HepG2 (cell line): ENCODE measurements around the gene PDK2. TPM values are rescaled to one million over a fixed set of nuclear protein-coding genes. Genes with fewer than 3 reads are reported as not detected.
A peak's percentile ranks its signal among the peaks of the same experiment; 100 is the strongest.

ENCODE experiments used
- AGO2 ChIP-seq: fragments of 200-400 bp; formaldehyde crosslinking; optimal IDR thresholded peaks from 2 replicates; pipeline ENCODE3; 2017; ENCODE audit warnings: mild to moderate bottlenecking, low read depth, low read length, moderate library complexity
- CCAR2 ChIP-seq: fragments of 200-400 bp; formaldehyde crosslinking; optimal IDR thresholded peaks from 2 replicates; pipeline ENCODE3; 2018; ENCODE audit warnings: low read depth, mild to moderate bottlenecking, low read length, moderate library complexity
- CENPX ChIP-seq: sonication (generic); formaldehyde crosslinking; IDR thresholded peaks from 2 replicates; pipeline ENCODE4 v1.9.0; 2021; ENCODE audit warnings: mild to moderate bottlenecking, missing genetic modification reagents, moderate library complexity
- ETS1 ChIP-seq: sonication (generic); formaldehyde crosslinking; IDR thresholded peaks from 2 replicates; pipeline ENCODE4 v1.4.0; 2020; ENCODE audit warnings: missing genetic modification reagents
- FLYWCH1 ChIP-seq: sonication (generic); formaldehyde crosslinking; IDR thresholded peaks from 2 replicates; pipeline ENCODE4 v1.8.1; 2023; ENCODE audit warnings: mild to moderate bottlenecking, missing genetic modification reagents
- FOXO4 ChIP-seq: sonication (generic); formaldehyde crosslinking; conservative IDR thresholded peaks from 2 replicates; pipeline ENCODE4 v1.8.1; 2023; ENCODE audit warnings: missing genetic modification reagents
- HNF4G ChIP-seq, 2 experiments: sonication (generic) in 1 of 2; formaldehyde crosslinking in 1 of 2; IDR thresholded peaks; 2 replicates each; pipeline versions ENCODE4 v1.4.0 to v1.6.1; 2011 to 2020; ENCODE audit warnings: borderline replicate concordance in 2 of 2, low read depth in 2 of 2, mild to moderate bottlenecking in 2 of 2, low read length in 1 of 2, missing genetic modification reagents in 1 of 2, moderate library complexity in 1 of 2
- HOXA5 ChIP-seq: sonication (generic); formaldehyde crosslinking; IDR thresholded peaks from 2 replicates; pipeline ENCODE4 v1.4.0; 2020; ENCODE audit warnings: missing genetic modification reagents
- JUNB ChIP-seq: sonication (generic); formaldehyde crosslinking; IDR thresholded peaks from 2 replicates; pipeline ENCODE4 v1.8.0; 2022; ENCODE audit warnings: missing genetic modification reagents, mild to moderate bottlenecking, borderline replicate concordance
- KDM1A ChIP-seq: IDR thresholded peaks from 2 replicates; pipeline ENCODE4 v1.6.1; 2016; ENCODE audit warnings: missing compliant biosample characterization
- KDM5A ChIP-seq: fragments of 200-600 bp; sonication (generic); IDR thresholded peaks from 2 replicates; pipeline ENCODE4 v1.7.0; 2018; ENCODE audit warnings: antibody characterized with exemption, mild to moderate bottlenecking, low read length, borderline replicate concordance
- MIER2 ChIP-seq: IDR thresholded peaks from 2 replicates; pipeline ENCODE4 v1.6.1; 2016; ENCODE audit warnings: missing biosample characterization, missing genetic modification reagents
- PLRG1 ChIP-seq: fragments of 450-650 bp; conservative IDR thresholded peaks from 2 replicates; pipeline ENCODE4 v1.6.1; 2016
- REPIN1 ChIP-seq: sonication (generic); formaldehyde crosslinking; IDR thresholded peaks from 2 replicates; pipeline ENCODE4 v1.8.0; 2022; ENCODE audit warnings: missing genetic modification reagents, low read depth, mild to moderate bottlenecking, borderline replicate concordance
- RNF2 ChIP-seq: fragments of 450-650 bp; conservative IDR thresholded peaks from 2 replicates; pipeline ENCODE4 v1.6.1; 2016; ENCODE audit warnings: low read depth
- TCF7 ChIP-seq: sonication (generic); IDR thresholded peaks from 2 replicates; pipeline ENCODE4 v1.6.1; 2016; ENCODE audit warnings: antibody characterized with exemption, low read depth
- ZNF329 ChIP-seq: sonication (generic); formaldehyde crosslinking; IDR thresholded peaks from 2 replicates; pipeline ENCODE4 v1.9.0; 2021; ENCODE audit warnings: low read depth, mild to moderate bottlenecking, missing genetic modification reagents
- ZNF382 ChIP-seq: sonication (generic); formaldehyde crosslinking; IDR thresholded peaks from 2 replicates; pipeline ENCODE4 v1.5.0; 2020; ENCODE audit warnings: missing genetic modification reagents, mild to moderate bottlenecking, borderline replicate concordance
- ZNF484 ChIP-seq: sonication (generic); formaldehyde crosslinking; IDR thresholded peaks from 2 replicates; pipeline ENCODE4 v1.5.1; 2020; ENCODE audit warnings: mild to moderate bottlenecking, low read depth, missing genetic modification reagents, borderline replicate concordance
- ZNF556 ChIP-seq: sonication (generic); formaldehyde crosslinking; IDR thresholded peaks from 2 replicates; pipeline ENCODE4 v1.4.0; 2020; ENCODE audit warnings: mild to moderate bottlenecking, missing genetic modification reagents, borderline replicate concordance
- ZNF670 ChIP-seq: sonication (generic); formaldehyde crosslinking; IDR thresholded peaks from 2 replicates; pipeline ENCODE4 v1.8.0; 2022; ENCODE audit warnings: mild to moderate bottlenecking, missing genetic modification reagents, borderline replicate concordance
- ZNF780A ChIP-seq: sonication (generic); formaldehyde crosslinking; IDR thresholded peaks from 2 replicates; pipeline ENCODE4 v1.8.0; 2022; ENCODE audit warnings: mild to moderate bottlenecking, missing genetic modification reagents, moderate library complexity
- polyA plus RNA-seq, 8 experiments: library from polyadenylated mRNA; depleted of rRNA in 3 of 8; stranded (reverse) in 7 of 8; unstranded in 1 of 8; fragments of >200 nt; fragmentation: Illumina TruSeq in 4 of 8; extraction: Trizol in 4 of 8; gene quantifications; 2 replicates each; pipeline versions ENCODE4 v1.2.1 to v1.2.3, GENCODE V29; 2011 to 2016; ENCODE audit warnings: low read depth in 4 of 8, missing spikeins in 1 of 8, mixed read lengths in 1 of 8; ENCODE audit not compliant: insufficient read depth in 1 of 8
- total RNA-seq, 5 experiments: library from RNA; depleted of rRNA; stranded (reverse); fragments of >200 nt; fragmentation: Illumina TruSeq; extraction: Trizol; gene quantifications; 2 replicates each; pipeline ENCODE4 v1.2.3, GENCODE V29; 2016; ENCODE audit warnings: low read depth in 1 of 5
- TF ChIP-seq, protein P1 (sequence below): IDR thresholded peaks from 2 replicates; pipeline ENCODE4 v1.6.1; 2018; ENCODE audit warnings: missing genetic modification reagents, mild to moderate bottlenecking, missing compliant biosample characterization

Gene PDK2
- total and polyA plus RNA-seq, 2 of the 13 experiments (the other 11 are each of a cell fraction or from before 2014, with no cell fraction given): 18.5 to 59.7 TPM

DNA sequence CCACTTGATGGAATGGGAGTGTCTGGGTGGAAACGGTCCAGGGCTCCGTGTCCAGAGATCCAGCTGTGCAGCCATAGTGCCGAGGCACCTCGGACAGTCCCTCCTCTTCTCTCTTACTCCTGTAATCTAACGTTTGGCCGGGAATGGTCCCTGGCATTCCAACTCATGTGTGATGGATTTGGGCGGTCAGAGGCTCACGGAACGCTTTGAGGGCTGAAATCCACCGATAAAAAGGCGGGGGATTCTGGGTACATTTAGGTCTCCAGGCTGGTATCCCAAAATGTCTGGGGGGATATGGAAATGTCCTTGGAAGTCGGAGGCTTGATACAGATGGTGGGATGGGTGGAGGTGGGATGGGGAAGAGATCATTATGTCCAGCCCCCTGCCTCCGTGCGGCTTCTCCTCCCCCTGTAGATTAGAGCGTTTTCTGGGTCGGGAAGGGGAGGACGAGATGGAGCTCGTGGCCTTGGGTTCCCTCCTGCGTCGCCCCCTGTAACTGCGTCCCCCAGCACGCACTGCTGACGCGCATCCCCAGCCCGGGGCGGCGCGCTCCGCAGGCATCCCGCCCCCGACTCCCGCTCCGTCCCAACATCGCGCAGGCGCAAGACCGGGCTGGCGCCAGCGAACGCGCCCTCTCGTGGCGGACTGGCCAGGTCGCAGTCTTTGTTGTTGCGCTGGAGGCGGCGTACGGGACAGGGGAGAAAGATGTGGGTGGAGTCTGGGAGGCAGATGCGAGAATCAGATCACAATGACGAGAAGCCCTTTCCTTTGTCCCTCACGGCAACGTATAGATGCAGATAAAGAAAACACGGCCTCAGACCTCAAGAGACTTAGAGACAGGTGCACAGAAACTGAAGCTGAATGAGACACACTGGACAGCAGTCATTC lies 66.1 kb downstream of the PDK2 start (continued):
- 0 out of 2 replicates have a peak, but pooled peaks have one; percentile 78 for TF ChIP-seq FOXO4 (CRISPR knock-in tag)
- no peak for TF ChIP-seq CENPX (CRISPR knock-in tag)
- TF ChIP-seq ZNF670 (CRISPR knock-in tag): no peak
- TF ChIP-seq, protein P1, sequence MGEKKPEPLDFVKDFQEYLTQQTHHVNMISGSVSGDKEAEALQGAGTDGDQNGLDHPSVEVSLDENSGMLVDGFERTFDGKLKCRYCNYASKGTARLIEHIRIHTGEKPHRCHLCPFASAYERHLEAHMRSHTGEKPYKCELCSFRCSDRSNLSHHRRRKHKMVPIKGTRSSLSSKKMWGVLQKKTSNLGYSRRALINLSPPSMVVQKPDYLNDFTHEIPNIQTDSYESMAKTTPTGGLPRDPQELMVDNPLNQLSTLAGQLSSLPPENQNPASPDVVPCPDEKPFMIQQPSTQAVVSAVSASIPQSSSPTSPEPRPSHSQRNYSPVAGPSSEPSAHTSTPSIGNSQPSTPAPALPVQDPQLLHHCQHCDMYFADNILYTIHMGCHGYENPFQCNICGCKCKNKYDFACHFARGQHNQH (CRISPR knock-in tag): peak; percentile 76; the same call in 1 of the 2 replicates
- TF ChIP-seq PLRG1: no peak
- no peak for TF ChIP-seq JUNB (CRISPR knock-in tag)
- TF ChIP-seq ZNF382 (CRISPR knock-in tag): no peak
- no peak for TF ChIP-seq ZNF484 (CRISPR knock-in tag)
- TF ChIP-seq ZNF556 (CRISPR knock-in tag): peak; percentile 94; the same call in 1 of the 2 replicates
- no peak for TF ChIP-seq FLYWCH1
- no peak; the same call in 1 of the 2 replicates for TF ChIP-seq ZNF780A
- peak; percentile 69 for TF ChIP-seq RNF2
- 0 out of 2 replicates have a peak, but pooled peaks have one; percentile 48 for TF ChIP-seq MIER2 (CRISPR knock-in tag)
- TF ChIP-seq KDM5A: no peak
- peak; percentile 38; the same call in 1 of the 2 replicates for TF ChIP-seq REPIN1 (CRISPR knock-in tag)
- TF ChIP-seq ETS1 (CRISPR knock-in tag): no peak
- TF ChIP-seq AGO2: peak; percentile 64
- no peak for TF ChIP-seq HNF4G (IDR thresholded peaks at IDR 0.05; ENCODE audit: borderline replicate concordance, low read depth, low read length)
- 0 out of 2 replicates have a peak, but pooled peaks have one; percentile 64 for TF ChIP-seq HNF4G (CRISPR knock-in tag; IDR thresholded peaks at IDR 0.05; ENCODE audit: borderline replicate concordance, low read depth)
- no peak for TF ChIP-seq KDM1A
- no peak for TF ChIP-seq CCAR2
- TF ChIP-seq ZNF329 (CRISPR knock-in tag): no peak
- TF ChIP-seq HOXA5 (CRISPR knock-in tag): no peak
- no peak for TF ChIP-seq TCF7
